HFFc6 (cell line): Measurements from ENCODE around the gene CIITA. TPM values are rescaled to one million over a fixed set of nuclear protein-coding genes. Genes with fewer than 3 reads are reported as not detected.
A peak's percentile ranks its signal among the peaks of the same experiment; 100 is the strongest.

Experiments used
- DNase-seq: peaks from one replicate; pipeline ENCODE4 v3.0.0-alpha.2; 2018
- H3K27ac Mint-ChIP-seq: 2 replicates; pipeline ENCODE4 v1.8.0; 2020; ENCODE audit warnings: mild to moderate bottlenecking, mixed read lengths
- H3K27me3 Mint-ChIP-seq: 2 replicates; pipeline ENCODE4 v1.8.0; 2021; ENCODE audit warnings: mild to moderate bottlenecking, moderate library complexity, mixed read lengths; ENCODE audit not compliant: insufficient read depth
- H3K36me3 Mint-ChIP-seq: 2 replicates; pipeline ENCODE4 v1.8.0; 2021; ENCODE audit warnings: low read depth, mixed read lengths
- H3K4me1 Mint-ChIP-seq: 2 replicates; pipeline ENCODE4 v1.8.0; 2020; ENCODE audit warnings: low read depth, mixed read lengths
- H3K4me3 Mint-ChIP-seq: 2 replicates; pipeline ENCODE4 v1.8.0; 2020; ENCODE audit warnings: mild to moderate bottlenecking, moderate library complexity, mixed read lengths
- H3K9me3 Mint-ChIP-seq: 2 replicates; pipeline ENCODE4 v1.8.0; 2020; ENCODE audit warnings: mild to moderate bottlenecking, mixed read lengths
- CTCF ChIP-seq: fragments of 200-600 bp; sonication (generic); IDR thresholded peaks from 2 replicates; pipeline ENCODE4 v1.5.0; 2021; ENCODE audit warnings: antibody characterized with exemption, mild to moderate bottlenecking
- total RNA-seq, 6 experiments: library from RNA; stranded (reverse); fragmentation: NEBNext Ultra II Directional; extraction: Animal tissue kit (Norgen Biotek cat#: 25700); gene quantifications; 2 replicates in 1 of 6; 3 replicates in 5 of 6; pipeline ENCODE4 v1.2.3, GENCODE V29; 2021

The CIITA gene
- total RNA-seq, 6 experiments from 2014 or later, result 0.11 to 0.24 (median 0.13) TPM; not detected in 1

GRCh38 chr16:10978124-10978523 lies 101.1 kb downstream of the CIITA start:
- 0 out of 2 replicates have a peak, but pooled peaks cover 4% of the 10 kb centered on the region for H3K36me3 Mint-ChIP-seq
- peaks cover 20% of the 10 kb centered on the region for H3K4me1 Mint-ChIP-seq
- no peak overlapping the region for H3K4me3 Mint-ChIP-seq
- DNase-seq, result no peak
- no peak for TF ChIP-seq CTCF
- H3K27ac Mint-ChIP-seq, result no peak overlapping the region
- no peaks in the 10 kb centered on the region for H3K9me3 Mint-ChIP-seq
- no peaks in the 10 kb centered on the region; the same call in 1 of the 2 replicates for H3K27me3 Mint-ChIP-seq

GRCh38 chr16:10978871-10979446 lies 102.0 kb downstream of the CIITA start:
- H3K27me3 Mint-ChIP-seq, result no peaks in the 10 kb centered on the region; the same call in 1 of the 2 replicates
- peak overlapping the region; percentile 52; the same call in 1 of the 2 replicates for H3K27ac Mint-ChIP-seq
- 0 out of 2 replicates have a peak, but pooled peaks cover 4% of the 10 kb centered on the region for H3K36me3 Mint-ChIP-seq
- DNase-seq, result no peak
- TF ChIP-seq CTCF, result no peak
- no peak overlapping the region for H3K4me3 Mint-ChIP-seq
- H3K4me1 Mint-ChIP-seq, result peaks cover 24% of the 10 kb centered on the region
- no peaks in the 10 kb centered on the region for H3K9me3 Mint-ChIP-seq

- Mint-ChIP-seq H3K27me3 (no peaks in the 10 kb centered on the region; the same call in 1 of the 2 replicates), H3K4me3 (no peak overlapping the region), H3K4me1 (peaks cover 34% of the 10 kb centered on the region), H3K9me3 (no peaks in the 10 kb centered on the region), H3K27ac (peak overlapping the region; percentile 52; the same call in 1 of the 2 replicates), H3K36me3 (0 out of 2 replicates have a peak, but pooled peaks cover 4% of the 10 kb centered on the region)
- DNase-seq, result peak; percentile 57
- TF ChIP-seq CTCF, result no peak
Observed at GRCh38 chr16:10979717-10980601, 103.0 kb downstream of the CIITA start.

GRCh38 chr16:10980813-10981212 lies 103.8 kb downstream of the CIITA start:
- Mint-ChIP-seq H3K4me1 (peaks cover 34% of the 10 kb centered on the region), H3K4me3 (no peak overlapping the region), H3K27ac (no peak overlapping the region), H3K36me3 (0 out of 2 replicates have a peak, but pooled peaks cover 4% of the 10 kb centered on the region), H3K9me3 (no peaks in the 10 kb centered on the region), H3K27me3 (no peaks in the 10 kb centered on the region; the same call in 1 of the 2 replicates)
- no peak for TF ChIP-seq CTCF
- DNase-seq, result no peak

- Mint-ChIP-seq H3K4me3 (no peak overlapping the region), H3K4me1 (peaks cover 34% of the 10 kb centered on the region), H3K36me3 (0 out of 2 replicates have a peak, but pooled peaks cover 4% of the 10 kb centered on the region), H3K27me3 (no peaks in the 10 kb centered on the region; the same call in 1 of the 2 replicates), H3K27ac (no peak overlapping the region), H3K9me3 (no peaks in the 10 kb centered on the region)
- TF ChIP-seq CTCF, result peak; percentile 58
- peak; percentile 11 for DNase-seq
Observed at GRCh38 chr16:10981697-10982216, 104.8 kb downstream of the CIITA start.
